ENCODE data around the gene GTF2H4.
"Not testable (repeated sequence)": the region's sequence is repeated elsewhere in the genome, so short reads cannot be mapped to it uniquely, and the experiment has no call there.

- not testable (repeated sequence) for TF ChIP-seq CTCF (conservative IDR thresholded peaks at IDR 0.05; ENCODE audit: low read length); EZH2phosphoT487 (IDR thresholded peaks at IDR 0.05; ENCODE audit: borderline replicate concordance, low read depth, low read length)
Observed at GRCh38 chr6:30873795-30874194, 34.2 kb upstream of the GTF2H4 start.
